Measurements from ENCODE around the gene PRKCE. TPM values are rescaled to one million over a fixed set of nuclear protein-coding genes. Genes with fewer than 3 reads are reported as not detected.
A peak's percentile ranks its signal among the peaks of the same experiment; 100 is the strongest.

PRKCE gene
- total and polyA plus RNA-seq, 7 donors = 3.0 to 21.9 (median 15.8) TPM

- no peak for TF ChIP-seq CTCF (IDR thresholded peaks at IDR 0.05)
- no peak for TF ChIP-seq EP300 (IDR thresholded peaks at IDR 0.05)
- TF ChIP-seq POLR2A (IDR thresholded peaks at IDR 0.05) = no peak
- TF ChIP-seq POLR2AphosphoS5 (IDR thresholded peaks at IDR 0.05) = no peak
- Histone ChIP-seq H3K9me3 (no peaks in the 10 kb centered on the region), H3K36me3 (no peaks in the 10 kb centered on the region), H3K4me3 (no peak overlapping the region), H3K4me1 (peaks cover 0 to 74% (median 45%) of the 10 kb centered on the region in 4 donors), H3K27me3 (no peaks in the 10 kb centered on the region), H3K27ac (peak overlapping the region in 1 of 4 donors; percentile 88)
- no peak for DNase-seq
- intact Hi-C loops (cut with DNase I) = no loop called here
- 98% methylated on average over 9 of the region's 9 CpGs for WGBS, 2 donors
Measured at GRCh38 chr2:46165916-46166315, 514.4 kb downstream of the PRKCE start.

- DNase-seq = no peak
- H3K4me3 ChIP-seq = no peak overlapping the region
- no peaks in the 10 kb centered on the region for H3K9me3 ChIP-seq
- no peaks in the 10 kb centered on the region for H3K27me3 ChIP-seq
- H3K27ac ChIP-seq = no peak overlapping the region
- intact Hi-C loops (cut with DNase I) = no loop called here
- peaks cover 0 to 74% (median 45%) of the 10 kb centered on the region in 4 donors for H3K4me1 ChIP-seq
- no peak for TF ChIP-seq CTCF (IDR thresholded peaks at IDR 0.05)
- no peak for TF ChIP-seq POLR2AphosphoS5 (IDR thresholded peaks at IDR 0.05)
- TF ChIP-seq EP300 (IDR thresholded peaks at IDR 0.05) = no peak
- no peak for TF ChIP-seq POLR2A (IDR thresholded peaks at IDR 0.05)
- no peaks in the 10 kb centered on the region for H3K36me3 ChIP-seq
- 97 to 98% methylated on average over 9 of the region's 9 CpGs for WGBS, 2 donors
Measured at GRCh38 chr2:46167406-46167805, 515.9 kb downstream of the PRKCE start.

- Histone ChIP-seq H3K27ac (no peak overlapping the region), H3K4me3 (no peak overlapping the region), H3K4me1 (peaks cover 0 to 68% (median 42%) of the 10 kb centered on the region in 4 donors), H3K9me3 (no peaks in the 10 kb centered on the region), H3K27me3 (no peaks in the 10 kb centered on the region), H3K36me3 (no peaks in the 10 kb centered on the region)
- 91 to 93% methylated on average over 3 of the region's 3 CpGs for WGBS, 2 donors
- intact Hi-C loops (cut with DNase I) = no loop called here
- TF ChIP-seq CTCF (IDR thresholded peaks at IDR 0.05) (no peak), EP300 (IDR thresholded peaks at IDR 0.05) (no peak)
- no peak for DNase-seq
Measured at GRCh38 chr2:46167924-46168323, 516.4 kb downstream of the PRKCE start.

GRCh38 chr2:46169467-46169866 is 518.0 kb downstream of the PRKCE start:
- Histone ChIP-seq H3K4me1 (peaks cover 0 to 56% (median 32%) of the 10 kb centered on the region in 4 donors), H3K9me3 (no peaks in the 10 kb centered on the region), H3K27me3 (no peaks in the 10 kb centered on the region), H3K36me3 (no peaks in the 10 kb centered on the region), H3K4me3 (no peak overlapping the region), H3K27ac (no peak overlapping the region)
- 91 to 92% methylated on average over 6 of the region's 6 CpGs for WGBS, 2 donors
- intact Hi-C loops (cut with DNase I) = no loop called here
- no peak for TF ChIP-seq POLR2AphosphoS5 (IDR thresholded peaks at IDR 0.05)
- TF ChIP-seq CTCF (IDR thresholded peaks at IDR 0.05) = no peak
- TF ChIP-seq EP300 (IDR thresholded peaks at IDR 0.05) = no peak
- TF ChIP-seq POLR2A (IDR thresholded peaks at IDR 0.05) = no peak
- no peak for DNase-seq

- Histone ChIP-seq H3K4me1 (peaks cover 0 to 51% (median 26%) of the 10 kb centered on the region in 4 donors), H3K27me3 (no peaks in the 10 kb centered on the region), H3K9me3 (no peaks in the 10 kb centered on the region), H3K27ac (peak overlapping the region in 1 of 4 donors; percentile 78), H3K36me3 (no peaks in the 10 kb centered on the region), H3K4me3 (no peak overlapping the region)
- intact Hi-C loops (cut with DNase I) = no loop called here
- no peak for DNase-seq
- TF ChIP-seq CTCF (IDR thresholded peaks at IDR 0.05) (no peak), EP300 (IDR thresholded peaks at IDR 0.05) (no peak), POLR2A (IDR thresholded peaks at IDR 0.05) (no peak), POLR2AphosphoS5 (IDR thresholded peaks at IDR 0.05) (no peak)
- WGBS, 2 donors = 45 to 70% methylated on average over 2 of the region's 2 CpGs
Measured at GRCh38 chr2:46170026-46170425, 518.6 kb downstream of the PRKCE start.

All from sigmoid colon (tissue), 7 donors.